PFSK-1 (cell line): ENCODE data around the gene FRMD4B.

Source experiments
- FOXP2 ChIP-seq: optimal IDR thresholded peaks from 2 replicates; pipeline ENCODE3; 2011; ENCODE audit warnings: borderline replicate concordance, control low read depth, inconsistent platforms; ENCODE audit not compliant: insufficient read depth; ENCODE audit errors: extremely low read length, extremely low read depth
- POLR2AphosphoS5 ChIP-seq: IDR thresholded peaks from 2 replicates; pipeline ENCODE4 v1.6.1; 2012; ENCODE audit warnings: low read depth, mild to moderate bottlenecking, control low read depth, low read length, moderate library complexity
- SIN3A ChIP-seq: IDR thresholded peaks from 2 replicates; pipeline ENCODE4 v1.6.1; 2012; ENCODE audit warnings: mild to moderate bottlenecking, low read length, moderate library complexity, borderline replicate concordance; ENCODE audit not compliant: insufficient read depth
- TAF1 ChIP-seq: IDR thresholded peaks from 2 replicates; pipeline ENCODE4 v1.6.1; 2012; ENCODE audit warnings: low read length, control low read depth, borderline replicate concordance; ENCODE audit not compliant: insufficient read depth
- TF ChIP-seq, protein P1 (sequence below), 2 experiments: IDR thresholded peaks; 2 replicates each; pipeline versions ENCODE4 v1.6.1 to v1.8.0; 2011 to 2012; ENCODE audit warnings: low read depth in 2 of 2, low read length in 2 of 2, control low read depth in 1 of 2, inconsistent platforms in 1 of 2, mild to moderate bottlenecking in 1 of 2, moderate library complexity in 1 of 2; ENCODE audit not compliant: insufficient read depth in 1 of 2

Gene FRMD4B

DNA sequence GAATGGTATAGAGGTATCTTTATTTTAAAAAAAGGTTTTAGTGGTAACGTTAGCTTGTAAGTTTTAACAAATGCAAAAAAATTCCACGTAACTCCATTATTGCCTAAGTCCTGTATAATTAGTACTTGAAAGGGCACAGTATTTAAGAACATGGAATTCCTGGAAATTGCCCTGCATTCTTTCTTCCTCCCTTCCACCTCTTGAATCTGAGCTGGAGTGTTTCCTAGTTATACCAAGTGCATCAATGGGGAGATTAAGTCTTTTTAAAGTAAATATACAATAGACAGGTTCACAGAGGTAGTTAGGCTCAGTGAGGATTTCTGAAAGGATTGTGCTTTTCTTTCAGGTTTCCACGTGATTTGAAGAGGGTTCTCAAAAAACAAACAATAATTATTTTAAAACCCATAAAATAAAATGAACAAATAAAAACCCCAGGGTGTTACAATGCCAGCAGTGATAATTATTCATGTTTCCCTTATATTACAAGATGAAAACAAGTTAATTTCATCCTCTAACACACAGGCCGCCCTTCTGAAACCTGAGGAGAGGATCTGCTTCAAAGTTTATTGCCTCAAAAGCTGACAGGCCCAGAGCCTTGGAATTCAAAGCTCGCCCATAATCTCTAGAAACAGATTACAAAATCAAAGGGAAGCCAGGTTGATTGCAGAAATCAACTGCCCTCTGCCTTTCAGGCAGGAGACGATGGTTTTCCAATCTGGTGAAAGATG, 134.6 kb downstream of the FRMD4B start:
- TF ChIP-seq SIN3A (no peak), TAF1 (no peak), FOXP2 (no peak), POLR2AphosphoS5 (no peak)
- TF ChIP-seq, protein P1, sequence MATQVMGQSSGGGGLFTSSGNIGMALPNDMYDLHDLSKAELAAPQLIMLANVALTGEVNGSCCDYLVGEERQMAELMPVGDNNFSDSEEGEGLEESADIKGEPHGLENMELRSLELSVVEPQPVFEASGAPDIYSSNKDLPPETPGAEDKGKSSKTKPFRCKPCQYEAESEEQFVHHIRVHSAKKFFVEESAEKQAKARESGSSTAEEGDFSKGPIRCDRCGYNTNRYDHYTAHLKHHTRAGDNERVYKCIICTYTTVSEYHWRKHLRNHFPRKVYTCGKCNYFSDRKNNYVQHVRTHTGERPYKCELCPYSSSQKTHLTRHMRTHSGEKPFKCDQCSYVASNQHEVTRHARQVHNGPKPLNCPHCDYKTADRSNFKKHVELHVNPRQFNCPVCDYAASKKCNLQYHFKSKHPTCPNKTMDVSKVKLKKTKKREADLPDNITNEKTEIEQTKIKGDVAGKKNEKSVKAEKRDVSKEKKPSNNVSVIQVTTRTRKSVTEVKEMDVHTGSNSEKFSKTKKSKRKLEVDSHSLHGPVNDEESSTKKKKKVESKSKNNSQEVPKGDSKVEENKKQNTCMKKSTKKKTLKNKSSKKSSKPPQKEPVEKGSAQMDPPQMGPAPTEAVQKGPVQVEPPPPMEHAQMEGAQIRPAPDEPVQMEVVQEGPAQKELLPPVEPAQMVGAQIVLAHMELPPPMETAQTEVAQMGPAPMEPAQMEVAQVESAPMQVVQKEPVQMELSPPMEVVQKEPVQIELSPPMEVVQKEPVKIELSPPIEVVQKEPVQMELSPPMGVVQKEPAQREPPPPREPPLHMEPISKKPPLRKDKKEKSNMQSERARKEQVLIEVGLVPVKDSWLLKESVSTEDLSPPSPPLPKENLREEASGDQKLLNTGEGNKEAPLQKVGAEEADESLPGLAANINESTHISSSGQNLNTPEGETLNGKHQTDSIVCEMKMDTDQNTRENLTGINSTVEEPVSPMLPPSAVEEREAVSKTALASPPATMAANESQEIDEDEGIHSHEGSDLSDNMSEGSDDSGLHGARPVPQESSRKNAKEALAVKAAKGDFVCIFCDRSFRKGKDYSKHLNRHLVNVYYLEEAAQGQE (IDR thresholded peaks at IDR 0.05; ENCODE audit: insufficient read depth in 1 of 2, low read depth in 2 of 2, low read length in 2 of 2), result no peak

DNA sequence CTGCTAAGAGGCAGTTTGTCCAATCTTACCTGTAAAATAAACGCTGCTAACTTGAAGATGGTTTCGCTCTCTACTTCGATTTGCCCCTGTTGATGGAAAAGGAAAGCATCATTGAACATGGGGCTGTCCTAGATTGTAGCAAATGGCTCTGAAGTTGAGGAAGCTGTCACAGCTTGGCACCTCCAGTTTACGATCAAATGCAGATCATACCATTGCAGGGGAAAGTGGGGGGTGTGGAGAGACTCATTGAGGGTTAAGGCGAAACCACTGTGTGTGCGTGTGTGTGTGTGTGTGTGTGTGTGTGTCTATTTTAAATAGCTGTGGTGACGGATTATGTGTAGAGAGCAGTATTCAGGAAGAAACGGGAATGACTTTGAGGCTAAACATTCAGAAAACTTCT, 135.9 kb downstream of the FRMD4B start:
- TF ChIP-seq, protein P1 (IDR thresholded peaks at IDR 0.05; ENCODE audit: insufficient read depth in 1 of 2, low read depth in 2 of 2, low read length in 2 of 2), result no peak
- TF ChIP-seq POLR2AphosphoS5 (no peak), FOXP2 (no peak), TAF1 (no peak), SIN3A (no peak)

DNA sequence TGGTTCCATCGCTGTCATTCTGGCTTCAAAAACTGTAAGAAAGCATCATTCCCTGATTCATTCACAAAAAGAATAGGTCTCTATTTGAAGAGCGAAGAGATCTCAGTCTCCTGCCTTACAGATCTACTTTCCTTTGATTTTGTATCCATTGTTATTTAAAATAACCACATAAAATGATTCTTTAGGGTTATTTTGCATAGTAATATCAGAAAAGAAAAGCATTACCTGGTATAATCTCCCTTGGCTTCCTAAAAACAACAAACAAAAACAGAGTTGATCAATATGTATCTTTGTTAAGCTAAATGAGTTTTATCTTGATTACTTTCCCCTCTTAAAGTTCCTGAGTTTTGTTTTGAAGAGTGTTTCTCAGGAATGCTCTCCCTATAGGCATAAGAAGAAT, 136.9 kb downstream of the FRMD4B start:
- no peak for TF ChIP-seq POLR2AphosphoS5
- no peak for TF ChIP-seq SIN3A
- TF ChIP-seq TAF1, result no peak
- no peak for TF ChIP-seq FOXP2
- TF ChIP-seq, protein P1 (IDR thresholded peaks at IDR 0.05; ENCODE audit: insufficient read depth in 1 of 2, low read depth in 2 of 2, low read length in 2 of 2), result no peak

DNA sequence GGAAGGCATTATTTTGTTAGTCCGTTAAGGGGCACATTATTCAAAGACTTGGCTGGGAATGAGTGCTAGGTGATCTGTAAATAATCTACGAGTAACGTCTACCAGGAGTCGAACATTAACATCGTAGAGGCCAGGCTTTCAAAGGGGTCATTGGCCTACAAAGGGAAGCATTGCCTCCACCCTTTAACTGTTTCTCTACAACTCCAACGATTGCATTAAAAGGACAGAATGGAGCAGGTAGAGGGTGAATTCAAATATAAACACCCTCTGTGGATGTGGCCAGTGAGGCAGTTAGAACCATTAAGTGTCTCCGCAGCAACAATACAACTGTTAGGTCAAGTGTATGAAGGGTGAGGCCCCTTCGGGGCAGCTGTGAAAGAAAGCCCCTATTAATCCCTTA, 137.5 kb downstream of the FRMD4B start:
- TF ChIP-seq, protein P1 (IDR thresholded peaks at IDR 0.05; ENCODE audit: insufficient read depth in 1 of 2, low read depth in 2 of 2, low read length in 2 of 2), result no peak
- TF ChIP-seq SIN3A (no peak), FOXP2 (no peak), POLR2AphosphoS5 (no peak), TAF1 (no peak)

DNA sequence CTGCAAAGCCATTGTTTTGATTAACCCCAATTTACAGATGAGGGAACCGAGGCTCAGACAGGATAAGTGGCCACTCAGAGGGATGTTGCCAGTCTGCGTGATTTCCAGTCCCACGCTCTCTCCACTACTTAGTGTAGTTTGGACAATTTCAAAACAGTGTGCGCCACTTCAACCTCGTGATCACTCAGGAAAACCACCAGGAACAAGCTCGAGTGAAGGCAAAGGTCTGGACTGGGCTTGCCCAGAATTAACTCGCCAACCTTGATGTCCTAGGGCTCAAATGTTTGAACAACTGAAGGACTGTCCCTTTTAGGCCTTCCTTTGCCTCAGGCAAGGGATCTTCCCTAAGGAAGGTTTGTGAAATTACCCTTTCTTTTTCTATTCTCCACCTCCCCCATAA, 139.3 kb downstream of the FRMD4B start:
- TF ChIP-seq POLR2AphosphoS5 (no peak), TAF1 (no peak), FOXP2 (no peak), SIN3A (no peak)
- TF ChIP-seq, protein P1 (IDR thresholded peaks at IDR 0.05; ENCODE audit: insufficient read depth in 1 of 2, low read depth in 2 of 2, low read length in 2 of 2), result no peak
